GM19324 (cell line): ENCODE data around the gene MEA1.
"Not testable (repeated sequence)": the region's sequence is repeated elsewhere in the genome, so short reads cannot be mapped to it uniquely, and the experiment has no call there.

Experiments
- ATAC-seq: cut with Tn5 transposase; IDR thresholded peaks from one replicate; pipeline ENCODE4 v1.9.1; 2021; ENCODE audit warnings: mild to moderate bottlenecking, moderate library complexity; ENCODE audit not compliant: unreplicated experiment, low FRiP score

MEA1 gene

GRCh38 chr6:43013843-43014433, at the start of gene MEA1, which contains the start of gene KLHDC3:
Gene MEA1, minus strand, starts transcription at chr6:43013946. Its CDS starts 133 bp downstream, at chr6:43013813.
Gene KLHDC3, plus strand, starts transcription at chr6:43014249. Its CDS starts 2,944 bp downstream, at chr6:43017193.
- ATAC-seq = peak; percentile 96

GRCh38 chr6:43062818-43063217, 49.1 kb upstream of the MEA1 start:
- ATAC-seq = no peak

GRCh38 chr6:43061861-43062260, 48.1 kb upstream of the MEA1 start:
- ATAC-seq = no peak

- no peak for ATAC-seq
Measured at GRCh38 chr6:43060755-43061633, 47.2 kb upstream of the MEA1 start.

GRCh38 chr6:43060034-43060754, 46.4 kb upstream of the MEA1 start:
- no peak for ATAC-seq

GRCh38 chr6:43059168-43060033, 45.7 kb upstream of the MEA1 start, which contains the start of the genes KLC4 and MRPL2:
Gene KLC4, plus strand, starts transcription at chr6:43059631. Its CDS starts 1,705 bp downstream, at chr6:43061336.
Gene MRPL2, minus strand, starts transcription at chr6:43059434. Its CDS starts 53 bp downstream, at chr6:43059381.
- ATAC-seq = peak; percentile 94

GRCh38 chr6:43058531-43058930, 44.8 kb upstream of the MEA1 start:
- ATAC-seq = no peak

- ATAC-seq = no peak
Measured at GRCh38 chr6:43055966-43056365, 42.2 kb upstream of the MEA1 start.

GRCh38 chr6:43054206-43054943, 40.6 kb upstream of the MEA1 start:
- no peak for ATAC-seq

- peak; percentile 90 for ATAC-seq
Measured at GRCh38 chr6:43053545-43054205, 39.9 kb upstream of the MEA1 start, which contains the start of gene CUL7. Gene CUL7, minus strand, starts transcription at chr6:43053851. Its CDS starts 1,063 bp downstream, at chr6:43052788.

GRCh38 chr6:43052842-43053544, 39.2 kb upstream of the MEA1 start:
- ATAC-seq = peak; percentile 12

- no peak for ATAC-seq
Measured at GRCh38 chr6:43052225-43052841, 38.6 kb upstream of the MEA1 start.

GRCh38 chr6:43050981-43051380, 37.2 kb upstream of the MEA1 start:
- no peak for ATAC-seq

- ATAC-seq = no peak
Measured at GRCh38 chr6:43047998-43048397, 34.3 kb upstream of the MEA1 start.

- no peak for ATAC-seq
Measured at GRCh38 chr6:43045371-43045930, 31.7 kb upstream of the MEA1 start.

- no peak for ATAC-seq
Measured at GRCh38 chr6:43043310-43043709, 29.6 kb upstream of the MEA1 start.

GRCh38 chr6:43041475-43041874, 27.7 kb upstream of the MEA1 start:
- not testable (repeated sequence) for ATAC-seq
